SIG-M5 treated with dmso at 0.1 percent for 504 hours (cell line): ENCODE data around the gene BCL11A.

ENCODE experiments used
- DNase-seq: peaks from one replicate; lab custom pipeline; 2025; ENCODE audit not compliant: unreplicated experiment; lab: John Stamatoyannopoulos, UW

Gene BCL11A

DNA sequence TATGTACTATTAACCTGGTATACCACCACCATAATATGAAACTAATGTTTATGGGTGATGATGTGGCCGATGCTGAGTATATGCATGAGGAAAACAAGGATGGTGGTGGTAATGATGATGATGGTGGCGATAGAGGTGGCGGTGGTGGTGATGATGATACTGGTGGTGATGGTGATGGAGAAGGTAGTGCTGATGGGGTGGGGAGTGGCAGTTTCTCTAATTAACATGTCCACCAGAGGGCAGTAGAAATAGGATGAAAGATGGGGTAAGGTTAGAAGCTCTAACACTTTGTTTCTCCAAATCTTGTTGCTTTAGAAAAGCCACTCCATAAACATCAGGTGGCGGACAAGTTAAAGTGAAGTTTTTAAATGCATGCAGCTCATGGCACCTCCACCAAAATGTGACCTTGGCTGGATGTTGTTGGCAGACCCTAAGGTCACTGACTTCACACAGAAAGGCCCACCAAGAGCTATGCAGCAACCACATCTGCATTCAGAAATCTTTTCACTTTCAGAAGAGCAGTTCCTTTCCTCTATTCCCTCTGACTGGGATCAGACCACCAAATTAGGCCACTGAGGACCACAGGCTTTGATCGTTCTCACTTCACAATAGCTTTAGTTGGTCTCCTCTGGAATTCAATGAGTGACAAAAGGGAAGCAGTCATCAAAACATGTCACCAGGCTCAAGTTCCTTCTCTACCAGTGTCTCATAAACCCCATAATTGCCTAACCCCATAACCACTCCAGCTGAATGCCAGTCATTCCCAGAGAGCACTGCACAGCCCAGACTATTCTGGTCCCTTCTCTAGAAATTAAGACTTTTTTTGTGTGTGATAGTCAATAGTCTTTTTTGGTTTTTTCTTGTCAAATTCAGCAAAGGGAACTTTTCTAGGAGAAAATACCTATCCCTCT, 7.5 kb upstream of the BCL11A start:
- peak; percentile 88 for DNase-seq

DNA sequence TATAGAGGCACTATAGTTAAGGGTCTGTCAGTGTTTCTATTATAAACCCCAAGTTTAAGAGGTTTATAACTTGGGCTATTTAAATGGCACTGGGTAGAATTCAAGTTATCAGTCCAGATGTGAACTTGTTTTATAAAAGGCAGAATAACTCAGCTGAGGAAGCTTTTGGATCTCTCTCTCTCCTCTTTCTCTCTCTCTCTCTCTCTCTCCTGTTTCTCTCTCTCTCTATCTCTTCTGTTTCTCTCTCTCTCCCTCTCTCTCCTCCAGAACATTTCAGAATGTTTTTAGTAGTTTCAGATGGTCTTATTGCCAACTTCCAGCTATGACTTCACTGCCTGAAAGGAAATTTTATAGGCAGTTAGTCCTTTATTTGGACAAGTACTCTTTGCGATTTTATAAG, 6.4 kb upstream of the BCL11A start:
- DNase-seq: no peak

DNA sequence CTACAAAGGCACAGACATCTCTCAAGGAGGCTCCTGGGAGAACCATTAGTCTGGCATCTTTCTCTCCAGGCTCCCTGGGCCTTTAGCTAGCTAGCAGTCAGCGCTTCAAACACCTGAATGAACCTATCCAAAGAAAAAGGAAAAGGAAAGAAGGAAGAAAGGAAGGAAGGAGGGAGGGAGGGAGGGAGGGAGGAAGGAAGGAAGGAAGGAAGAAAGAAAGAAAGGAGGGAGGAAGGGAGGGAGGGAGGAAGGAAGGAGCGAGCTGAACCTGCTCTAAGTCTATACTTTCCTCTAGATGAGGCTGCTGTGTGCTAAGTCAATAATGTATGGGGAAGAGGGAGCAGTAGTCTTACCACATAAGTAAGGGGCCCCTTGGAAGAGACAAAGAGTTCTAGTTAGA, 5.1 kb upstream of the BCL11A start:
- DNase-seq: peak; percentile 84

DNA sequence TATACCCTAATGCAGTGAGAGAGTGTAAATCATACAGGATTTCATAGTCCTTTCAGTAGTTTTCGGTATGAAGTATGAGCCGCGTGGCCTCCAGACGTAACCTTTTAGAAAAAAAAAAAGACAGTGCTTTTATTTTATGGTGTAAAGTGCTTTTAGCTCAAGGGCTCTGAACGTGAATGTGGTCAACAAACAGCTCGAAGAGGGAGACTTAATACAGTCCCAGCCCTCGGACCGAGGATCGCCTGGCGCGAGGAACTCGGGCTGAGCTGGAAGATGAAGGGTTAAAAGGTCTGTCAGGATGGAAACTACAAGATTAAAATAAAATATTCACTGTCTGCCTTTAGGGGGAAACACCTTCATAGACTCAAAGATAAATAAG, 4.0 kb upstream of the BCL11A start:
- DNase-seq: no peak

DNA sequence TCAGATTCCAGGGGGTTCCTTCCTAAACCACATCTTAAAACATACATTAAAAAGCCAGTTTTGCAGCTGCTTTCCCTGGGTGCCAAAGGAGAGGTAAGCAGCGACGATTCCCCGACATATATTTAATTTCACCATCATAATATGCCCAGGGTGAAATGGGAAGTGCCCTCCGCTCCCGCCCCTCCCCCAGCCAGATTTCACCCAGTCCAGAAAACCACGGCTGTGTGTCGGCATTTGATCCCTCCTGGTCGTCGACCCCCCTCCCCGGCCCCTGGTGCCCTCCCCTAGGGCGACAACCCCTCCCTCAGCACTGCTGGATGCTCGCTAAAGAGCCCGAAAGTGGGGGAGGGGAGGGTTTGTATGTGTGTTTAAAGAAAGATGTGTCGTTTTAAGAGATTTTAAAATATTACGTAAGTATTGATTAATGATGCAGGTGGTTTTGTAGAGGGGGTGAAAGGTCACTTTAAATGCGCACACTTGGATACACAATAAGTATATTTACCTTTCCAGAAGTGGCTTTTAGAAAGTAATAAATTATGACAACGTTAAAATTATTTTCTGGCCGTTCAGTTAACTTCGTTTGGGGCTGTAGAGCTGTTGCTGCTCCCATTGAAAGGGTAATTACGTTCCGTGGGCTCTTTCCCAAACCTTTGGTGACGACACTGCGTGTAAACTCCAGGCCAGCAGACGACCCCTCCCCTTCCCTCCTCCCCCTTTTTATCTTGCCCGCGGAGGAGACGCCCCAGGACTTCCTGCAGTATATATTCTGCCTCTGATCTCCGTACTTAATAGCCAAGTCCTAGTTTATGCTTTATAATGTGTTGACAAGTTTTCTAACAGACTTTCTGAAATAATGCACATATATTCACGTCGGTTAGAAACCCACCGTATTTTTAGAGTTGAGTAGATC, 3.4 kb upstream of the BCL11A start:
- DNase-seq: peak; percentile 39

DNA sequence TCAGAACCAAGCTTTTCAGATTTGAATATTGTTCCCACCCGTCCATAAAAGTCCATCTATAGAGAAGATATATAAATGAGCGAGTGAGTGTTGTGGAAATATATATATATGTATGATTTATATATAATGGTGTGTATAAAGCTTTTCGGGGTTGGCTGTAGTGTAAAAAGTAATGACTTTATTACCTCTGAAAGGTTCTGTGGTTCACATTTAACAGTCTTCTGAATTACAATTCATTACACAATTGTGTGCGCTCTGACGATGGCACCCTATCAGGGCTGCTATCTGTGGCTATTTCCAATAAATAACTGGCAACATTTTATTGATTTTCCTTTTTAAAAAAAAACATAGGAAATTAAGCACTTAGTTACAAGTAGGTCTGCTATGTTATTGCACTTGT, 2.7 kb upstream of the BCL11A start:
- no peak for DNase-seq

DNA sequence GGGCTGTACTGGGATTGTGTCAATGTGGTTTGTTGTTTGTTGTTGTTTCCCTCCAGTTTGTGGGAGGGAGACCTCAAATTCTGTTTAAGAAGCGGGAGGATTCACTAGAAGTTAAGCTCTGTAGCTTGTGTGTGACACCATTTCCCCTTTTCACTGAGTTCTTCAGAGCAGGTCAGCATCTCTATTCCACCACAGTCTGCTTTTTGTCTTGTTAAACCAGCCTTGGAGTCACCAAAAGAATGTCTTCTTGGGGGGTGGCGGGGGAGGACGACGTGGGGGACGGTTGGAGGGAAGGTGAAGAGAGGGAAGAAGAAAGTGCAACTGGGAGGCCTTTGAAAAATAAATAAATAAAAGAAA, 2.3 kb upstream of the BCL11A start:
- DNase-seq: peak; percentile 84

DNA sequence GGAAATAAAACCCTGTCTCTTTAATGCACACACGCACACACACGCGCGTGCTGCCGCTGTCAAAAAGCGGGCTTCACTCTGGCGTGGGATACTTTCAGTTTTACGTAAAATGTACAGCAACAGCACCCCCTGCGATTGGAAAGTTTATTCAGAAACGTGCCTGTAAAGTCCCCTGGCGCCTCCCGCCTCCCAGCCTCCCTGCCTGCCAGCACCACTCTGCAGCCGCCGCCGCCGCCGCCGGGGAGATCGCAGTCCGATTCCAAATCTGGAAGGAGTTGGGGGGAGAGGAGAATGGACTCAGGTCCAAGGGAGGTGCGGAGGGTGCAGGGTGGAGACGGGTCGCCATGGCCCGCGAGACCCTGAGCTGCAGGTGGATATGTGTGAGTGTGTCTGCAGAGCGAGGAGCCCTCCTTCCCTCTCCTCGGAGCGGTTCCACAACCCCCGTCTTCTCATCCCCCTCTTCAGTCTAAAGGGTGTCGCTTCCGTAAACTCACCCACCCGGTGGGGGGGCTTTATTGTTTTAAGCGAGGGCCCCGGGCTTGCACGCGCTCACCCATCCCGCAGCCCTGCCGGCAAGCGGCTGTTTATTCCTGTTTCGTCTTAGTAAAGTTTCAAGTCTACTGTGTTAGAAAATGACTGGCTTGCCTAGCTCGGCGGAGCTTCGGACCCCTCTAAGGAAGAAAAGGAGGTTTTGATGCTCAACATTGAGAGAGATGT, 1.8 kb upstream of the BCL11A start:
- peak; percentile 90 for DNase-seq

DNA sequence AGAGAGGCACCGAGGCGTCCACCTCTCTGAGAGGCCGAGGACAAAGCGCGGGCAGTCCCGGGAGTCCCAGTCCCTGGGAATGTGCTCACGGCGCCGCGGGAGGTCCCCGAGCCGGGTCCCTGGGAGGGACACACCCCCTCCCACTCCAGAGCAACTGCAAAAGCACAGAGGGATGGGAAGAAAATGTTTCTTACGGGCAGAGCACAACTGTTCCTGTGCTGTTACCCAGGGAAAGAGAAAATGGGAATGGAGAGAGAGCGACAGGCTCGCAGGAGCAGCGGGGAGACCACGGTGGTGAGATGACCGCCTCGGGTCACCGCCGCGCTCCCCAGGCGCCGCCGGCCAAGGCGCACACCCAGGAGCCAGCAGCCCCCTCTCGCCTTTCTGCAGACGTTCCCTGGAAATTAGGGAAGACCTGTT, 1.2 kb upstream of the BCL11A start:
- no peak for DNase-seq

DNA sequence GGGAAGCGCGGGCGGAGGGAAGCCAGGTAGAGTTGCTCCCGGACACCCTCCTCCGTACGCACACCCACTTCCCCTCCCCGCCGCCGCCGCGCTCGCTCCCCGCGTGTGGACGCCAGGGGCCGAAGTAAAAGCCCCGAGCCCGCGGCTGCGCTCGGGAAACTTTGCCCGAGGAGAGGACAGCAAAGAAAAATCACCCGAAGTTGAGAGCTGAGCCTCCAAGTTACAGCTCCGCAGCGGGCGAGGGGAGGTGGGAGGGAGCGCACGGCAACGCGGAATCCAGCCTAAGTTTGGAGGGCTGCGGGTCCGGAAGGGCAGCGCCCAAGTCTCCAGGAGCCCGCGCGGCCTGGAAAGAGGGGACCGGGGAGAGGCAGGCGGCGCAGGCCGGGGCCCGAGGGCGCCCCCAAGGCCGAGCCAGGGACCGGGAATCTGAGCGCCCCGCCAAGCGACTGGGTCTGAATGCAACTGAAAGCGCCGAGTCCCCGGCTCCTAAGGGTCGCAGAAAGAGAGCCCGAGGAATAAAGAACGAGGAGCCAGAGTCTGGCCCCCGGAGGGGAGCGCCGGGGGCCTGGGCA, 706 bp upstream of the BCL11A start:
- peak; percentile 61 for DNase-seq

DNA sequence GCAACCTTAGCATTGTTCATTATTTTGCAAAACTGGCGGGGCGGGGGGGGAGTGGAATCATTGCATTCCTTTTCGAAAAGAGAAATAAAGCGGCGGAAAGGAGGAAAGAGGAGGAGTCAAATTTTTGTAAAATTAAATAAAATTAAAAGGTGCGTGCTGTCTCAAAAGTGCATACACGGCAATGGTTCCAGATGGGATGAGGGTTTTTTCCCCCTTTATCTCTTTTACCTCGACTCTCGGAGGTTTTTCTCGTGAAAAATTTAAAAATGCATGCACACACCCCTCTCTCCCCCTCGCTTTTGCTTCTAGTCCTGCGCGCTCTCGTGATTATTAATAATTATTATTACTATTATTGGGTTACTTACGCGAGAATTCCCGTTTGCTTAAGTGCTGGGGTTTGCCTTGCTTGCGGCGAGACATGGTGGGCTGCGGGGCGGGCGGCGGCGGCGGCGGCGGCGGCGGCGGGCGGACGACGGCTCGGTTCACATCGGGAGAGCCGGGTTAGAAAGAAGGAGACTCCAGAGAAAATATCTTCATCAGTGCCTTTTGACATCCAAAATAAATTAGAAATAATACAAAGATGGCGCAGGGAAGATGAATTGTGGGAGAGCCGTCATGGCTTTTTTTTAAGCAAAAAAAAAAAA, 481 bp downstream of the BCL11A start:
- no peak for DNase-seq

DNA sequence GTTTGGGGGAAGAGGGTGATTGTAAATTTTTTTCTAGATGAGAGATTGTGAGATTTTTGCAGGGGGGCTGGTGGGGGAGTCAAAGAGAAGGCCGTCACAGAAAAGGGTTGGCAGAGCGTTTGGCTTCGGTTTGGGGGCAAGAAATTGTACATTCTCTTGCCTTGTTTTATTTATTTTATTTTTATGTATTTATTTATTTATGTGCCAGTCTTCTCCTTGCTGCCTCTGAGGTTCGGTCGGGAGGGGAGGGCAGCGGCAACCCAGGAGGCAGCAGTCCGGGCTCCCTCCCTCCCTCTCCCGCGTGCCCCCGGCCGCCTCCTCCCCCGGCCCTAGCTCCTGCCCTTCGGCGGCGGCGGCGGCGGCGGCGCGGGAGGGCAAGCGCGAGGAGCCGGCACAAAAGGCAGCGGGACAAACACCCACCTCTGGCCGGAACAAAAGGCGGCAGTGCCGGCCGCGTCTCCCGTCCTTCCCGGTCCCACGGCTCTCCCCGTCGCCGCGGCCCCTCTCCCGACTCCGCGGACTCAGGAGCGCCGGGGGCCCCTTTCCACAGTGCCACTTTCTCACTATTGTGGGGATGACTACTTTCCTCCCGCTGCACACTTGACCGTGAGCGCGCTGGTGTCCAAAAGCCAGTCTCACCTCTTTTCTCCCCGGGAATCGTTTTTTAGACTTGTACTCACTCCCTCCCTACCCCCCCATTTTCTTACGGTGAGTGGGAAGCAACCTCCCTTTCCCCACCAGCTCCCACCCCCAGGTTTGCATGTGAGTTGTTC, 1.2 kb downstream of the BCL11A start:
- DNase-seq: no peak

DNA sequence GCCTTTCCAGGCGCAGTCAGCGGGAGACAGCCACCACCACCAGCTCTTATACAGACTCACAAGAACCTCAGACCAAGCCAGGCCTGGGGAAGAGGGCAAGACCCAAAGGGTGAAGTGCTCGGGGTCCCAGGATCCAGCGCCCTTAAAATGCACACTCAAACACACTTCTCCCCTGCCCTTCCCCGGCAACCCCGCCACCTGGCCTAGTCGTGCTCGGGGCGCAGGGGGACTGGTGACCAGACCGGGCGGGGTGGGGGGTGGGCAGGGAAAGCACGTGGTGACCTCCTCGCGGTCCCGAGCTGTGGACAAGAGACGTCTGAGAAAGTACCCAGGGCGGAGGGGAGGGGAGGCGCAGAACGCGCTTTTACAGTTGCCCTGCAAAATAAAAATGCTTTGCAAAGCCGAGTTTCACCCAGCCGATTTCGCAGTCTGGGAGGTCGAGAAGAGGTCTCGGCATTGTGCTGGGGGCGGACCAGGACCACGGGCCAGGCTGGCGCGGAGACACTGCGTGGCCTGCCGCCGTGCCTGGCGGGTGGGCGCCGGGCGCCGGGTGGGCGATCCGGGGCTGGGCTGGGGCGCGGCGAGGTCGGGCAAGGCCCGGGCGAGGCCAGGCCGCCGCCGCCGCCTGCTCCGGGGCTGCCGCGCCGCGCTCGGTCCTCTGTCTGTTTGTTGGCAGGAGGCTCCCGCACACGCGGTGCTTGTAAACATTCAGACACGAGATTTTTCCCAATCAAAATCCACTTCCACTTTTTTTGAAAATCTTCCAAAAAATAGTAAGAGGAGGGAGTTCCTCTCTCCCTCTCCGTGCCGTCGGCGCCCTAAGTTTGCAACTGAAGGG, 2.0 kb downstream of the BCL11A start:
- DNase-seq: peak; percentile 57

DNA sequence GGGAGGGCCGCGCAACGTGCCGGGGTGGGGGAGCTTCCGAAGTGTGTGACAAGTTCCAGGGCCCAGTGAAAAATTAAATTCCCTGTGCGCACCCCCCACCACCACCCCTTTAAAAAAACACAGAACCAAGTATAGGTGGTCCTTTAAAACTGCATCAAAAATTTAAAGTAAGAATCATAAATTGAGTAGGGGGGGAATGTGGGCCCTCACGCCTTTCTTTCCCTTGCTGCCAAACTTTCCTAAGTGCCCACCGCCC, 2.5 kb downstream of the BCL11A start:
- DNase-seq: no peak

DNA sequence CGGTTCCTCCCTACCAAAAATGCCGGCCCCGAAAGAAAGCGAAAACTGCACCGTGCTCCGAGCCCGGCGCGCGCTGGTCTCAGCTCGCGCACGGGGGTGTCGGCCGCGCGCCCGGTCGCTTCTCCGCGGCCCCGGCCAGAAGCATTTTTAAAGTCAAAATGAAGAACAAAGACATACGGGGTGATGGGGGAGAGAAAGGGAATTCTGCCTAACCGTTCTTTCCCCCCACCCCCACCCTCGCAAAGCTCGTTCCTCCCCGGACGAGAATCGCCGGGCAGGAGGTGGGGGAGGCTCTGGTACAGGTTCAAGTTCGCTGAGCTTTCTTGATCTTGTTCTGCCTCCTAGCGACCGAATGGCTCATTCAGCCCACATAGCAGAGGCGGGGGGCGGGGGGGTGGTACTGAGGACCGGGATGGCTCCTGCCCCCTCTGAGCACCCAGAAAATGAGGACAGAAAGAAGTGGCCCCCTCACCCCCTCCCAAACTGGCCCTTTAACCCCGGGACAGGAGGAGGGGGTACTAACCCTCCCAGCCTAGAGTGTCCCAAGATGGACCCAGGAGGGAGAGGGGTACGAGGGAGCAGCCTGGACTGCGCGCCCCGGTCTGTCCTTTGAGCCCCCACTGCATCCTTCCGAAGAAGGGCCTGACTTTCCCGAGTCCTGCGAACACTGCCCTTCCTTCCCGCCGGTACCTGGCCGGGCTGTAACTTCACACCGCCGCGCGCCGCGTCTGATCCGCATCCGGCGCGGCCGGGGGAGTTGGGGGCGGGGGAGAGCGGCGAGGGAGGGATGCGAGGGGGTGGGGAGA, 3.1 kb downstream of the BCL11A start:
- peak; percentile 85 for DNase-seq

DNA sequence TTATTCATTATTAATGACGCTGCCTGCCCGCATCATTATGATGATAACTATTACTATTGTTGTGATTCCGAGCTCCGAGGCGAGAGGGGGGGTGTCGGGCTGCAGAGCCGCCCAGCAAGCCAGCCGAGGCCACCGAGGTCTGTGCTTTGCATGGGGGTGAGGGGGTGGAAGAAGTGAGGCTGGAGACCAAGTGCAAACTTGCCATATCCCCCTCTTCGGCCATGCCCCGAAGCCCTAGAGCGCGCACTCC, 3.6 kb downstream of the BCL11A start:
- no peak for DNase-seq

DNA sequence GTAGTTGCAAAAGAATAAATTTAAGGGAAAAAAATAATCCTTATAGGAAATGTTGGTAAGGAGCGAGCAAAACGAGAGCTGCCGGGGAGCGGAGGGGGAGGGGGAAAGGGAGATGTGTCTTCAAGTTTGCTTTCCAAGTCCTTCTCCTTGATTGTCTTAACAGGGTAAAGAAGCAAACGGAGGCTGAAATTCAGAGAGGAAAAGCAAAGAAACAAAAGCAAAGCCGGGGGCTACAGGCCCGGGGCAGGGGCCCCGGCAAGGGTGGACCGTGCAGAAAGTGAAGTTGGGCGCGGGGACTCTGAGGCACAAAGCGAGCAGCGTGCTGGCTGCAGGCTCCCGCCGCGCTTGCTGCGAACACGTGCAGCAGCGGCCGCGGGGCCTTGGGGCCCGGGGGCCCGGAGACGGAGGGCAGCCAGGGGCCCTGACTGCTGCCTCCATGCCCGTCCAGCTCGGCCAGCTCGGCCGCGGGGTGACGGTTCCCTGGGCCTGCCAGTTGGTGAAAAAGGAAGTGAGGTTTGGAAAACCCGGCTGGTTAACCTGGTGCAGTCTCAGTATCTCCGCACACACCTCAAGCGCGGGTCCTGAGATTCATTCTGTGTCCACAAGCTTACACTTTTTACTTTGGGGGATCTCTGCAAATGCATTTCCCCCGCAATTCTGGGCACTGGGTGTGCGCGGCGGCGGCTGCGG, 4.1 kb downstream of the BCL11A start:
- peak; percentile 28 for DNase-seq

DNA sequence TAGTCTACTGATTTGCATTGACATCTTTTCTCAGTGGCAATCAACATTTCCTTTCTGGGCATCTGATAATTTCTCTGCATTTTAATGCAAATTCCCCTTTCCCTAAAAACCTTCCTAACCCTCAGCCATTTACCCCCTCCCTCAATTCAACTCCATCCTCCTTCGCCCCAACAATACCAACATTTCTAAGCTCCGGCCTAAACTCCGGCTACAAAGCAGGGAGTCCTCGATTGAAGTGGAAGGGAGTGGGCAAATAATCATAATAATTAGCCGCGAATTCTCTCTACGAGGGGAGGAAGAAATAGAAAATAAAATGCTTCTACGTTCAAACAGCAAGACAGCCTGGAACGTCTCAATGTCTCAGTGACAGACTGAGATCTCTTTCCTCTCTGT, 4.6 kb downstream of the BCL11A start:
- DNase-seq: no peak
